Transverse colon (tissue), 4 donors: ENCODE results near the gene KLHL36. TPM values are rescaled to one million over a fixed set of nuclear protein-coding genes. Genes with fewer than 3 reads are reported as not detected.

Source experiments
- DNase-seq: peaks from one replicate; pipeline ENCODE4 v3.0.0-alpha.2; 2019
- H3K27ac ChIP-seq, 4 donors: fragments of 200-600 bp; sonication (generic); 2 replicates each; pipeline ENCODE4 v1.5.1; 2016 to 2018; ENCODE audit warnings: inconsistent platforms in 4 of 4
- H3K27me3 ChIP-seq: fragments of 200-600 bp; sonication (generic); 2 replicates; pipeline ENCODE4 v1.5.1; 2017; ENCODE audit warnings: inconsistent platforms
- H3K36me3 ChIP-seq, 4 donors: fragments of 200-600 bp; sonication (generic); 2 replicates each; pipeline ENCODE4 v1.5.1; 2017 to 2019; ENCODE audit warnings: inconsistent platforms in 4 of 4
- H3K4me1 ChIP-seq, 4 donors: fragments of 200-600 bp; sonication (generic); 2 replicates each; pipeline ENCODE4 v1.5.1; 2017 to 2020; ENCODE audit warnings: inconsistent platforms in 4 of 4
- H3K4me3 ChIP-seq, 4 donors: fragments of 200-600 bp; sonication (generic); 1 replicate in 1 of 4; 2 replicates in 3 of 4; pipeline versions ENCODE4 v1.5.1 to v1.6.1; 2017 to 2019; ENCODE audit warnings: inconsistent platforms in 4 of 4
- H3K9me3 ChIP-seq, 2 donors: fragments of 200-600 bp; sonication (generic); 2 replicates each; pipeline ENCODE4 v1.5.1; 2017 to 2019; ENCODE audit warnings: inconsistent platforms in 2 of 2
- CTCF ChIP-seq, 5 experiments: fragments of 200-600 bp in 3 of 5; fragments of 450-650 bp in 2 of 5; sonication (generic) in 3 of 5; IDR thresholded peaks; 1 replicate in 2 of 5; 2 replicates in 3 of 5; pipeline ENCODE4 v1.5.1; 2016 to 2017; ENCODE audit warnings: antibody characterized with exemption in 5 of 5, inconsistent platforms in 3 of 5, mild to moderate bottlenecking in 2 of 5, moderate library complexity in 1 of 5
- EP300 ChIP-seq: sonication (generic); formaldehyde crosslinking; IDR thresholded peaks from one replicate; pipeline ENCODE4 v1.6.1; 2017; ENCODE audit warnings: antibody characterized with exemption, low read depth
- POLR2A ChIP-seq: fragments of 450-650 bp; IDR thresholded peaks from one replicate; pipeline ENCODE4 v1.6.1; 2016; ENCODE audit warnings: antibody characterized with exemption, mild to moderate bottlenecking, moderate library complexity
- POLR2AphosphoS5 ChIP-seq, 3 donors: sonication (generic); formaldehyde crosslinking; IDR thresholded peaks; one replicate each; pipeline ENCODE4 v1.6.1; 2016; ENCODE audit warnings: antibody characterized with exemption in 3 of 3
- WGBS, 2 donors: methylation state at CpG; one replicate each; pipeline ENCODE4 v1.1.5; 2018; ENCODE audit warnings: low coverage in 1 of 2; 5-methylcytosine and 5-hydroxymethylcytosine counted together
- in situ Hi-C, 4 donors: fragments of 200-750 bp; cut with MboI; loops; one replicate each; pipeline versions ENCODE4 v1.15.0 to v1.15.1; 2017; ENCODE audit warnings: low sequenced_read_pairs in 3 of 4, low pct_ligation_motif_present in 1 of 4, low pct_unique_long_range_greater_than_20kb in 1 of 4
- intact Hi-C: fragments of 100-400 bp; cut with DNase I; formaldehyde crosslinking; loops from one replicate; pipeline ENCODE4 v1.15.1; 2023; ENCODE audit warnings: low total_unique reads
- total RNA-seq, 4 donors: library from RNA; depleted of rRNA; stranded (reverse); fragments of >200 nt; gene quantifications; one replicate each; pipeline ENCODE4 v1.1.0, GENCODE V29; 2016

The KLHL36 gene
- total RNA-seq, 4 donors from 2014 or later: 38.0 to 75.5 (median 66.7) TPM

- Histone ChIP-seq H3K36me3 (no peaks in the 10 kb centered on the region), H3K4me1 (peaks cover 3 to 38% (median 10%) of the 10 kb centered on the region in 4 donors), H3K27ac (no peak overlapping the region), H3K4me3 (no peak overlapping the region), H3K9me3 (no peaks in the 10 kb centered on the region), H3K27me3 (no peaks in the 10 kb centered on the region)
- no peak for TF ChIP-seq EP300
- TF ChIP-seq POLR2A: no peak
- TF ChIP-seq POLR2AphosphoS5 (IDR thresholded peaks at IDR 0.05): no peak
- no peak for TF ChIP-seq CTCF (IDR thresholded peaks at IDR 0.05)
- in situ Hi-C loops (loop anchor here in 2 of 4 donors (10.0 to 25.0 kb wide), 2 partner anchors 196 to 198 kb away; partner anchors contain the start of gene MEAK7 (in 1 of the 2)), intact Hi-C loops (no loop called here)
- no peak for DNase-seq
- WGBS, 2 donors: 86 to 88% methylated on average over 8 to 11 of the region's 11 CpGs
Observed at GRCh38 chr16:84710686-84711085, 62.4 kb downstream of the KLHL36 start.

Other genes starting within 250 kb of the KLHL36 start
- gene MEAK7, start 143.9 kb upstream of the KLHL36 start, total RNA-seq: 10 to 100 TPM; 20.3 to 29.1 (median 21.8) TPM
- gene COTL1, start 30.4 kb upstream of the KLHL36 start, total RNA-seq: 10 to 100 TPM; 31.1 to 78.9 (median 47.9) TPM
- gene USP10, start 51.5 kb downstream of the KLHL36 start, total RNA-seq: 10 to 100 TPM; 23.6 to 56.8 (median 45.4) TPM
- 100 to 1,000 TPM in 1 of 4 donors, 10 to 100 TPM in 3; 53.4 to 326 (median 71.0) TPM for gene CRISPLD2, start 171.5 kb downstream of the KLHL36 start, total RNA-seq